Mucosa of gallbladder (tissue), 1 donor: ENCODE measurements around the gene VPS29. TPM values are rescaled to one million over a fixed set of nuclear protein-coding genes. Genes with fewer than 3 reads are reported as not detected.
"Not testable (repeated sequence)": the region's sequence is repeated elsewhere in the genome, so short reads cannot be mapped to it uniquely, and the experiment has no call there.

Experiments
- DNase-seq: peaks from one replicate; pipeline ENCODE4 v3.0.0-alpha.2; 2020; ENCODE audit warnings: low spot score
- total RNA-seq: library from RNA; stranded (reverse); gene quantifications from one replicate; pipeline ENCODE4 v1.2.1, GENCODE V29; 2021
- donor health status: DM: no; HTN: no; CAD: no.

Gene VPS29
- total RNA-seq, 1 donor from 2014 or later = 85.6 TPM

DNA sequence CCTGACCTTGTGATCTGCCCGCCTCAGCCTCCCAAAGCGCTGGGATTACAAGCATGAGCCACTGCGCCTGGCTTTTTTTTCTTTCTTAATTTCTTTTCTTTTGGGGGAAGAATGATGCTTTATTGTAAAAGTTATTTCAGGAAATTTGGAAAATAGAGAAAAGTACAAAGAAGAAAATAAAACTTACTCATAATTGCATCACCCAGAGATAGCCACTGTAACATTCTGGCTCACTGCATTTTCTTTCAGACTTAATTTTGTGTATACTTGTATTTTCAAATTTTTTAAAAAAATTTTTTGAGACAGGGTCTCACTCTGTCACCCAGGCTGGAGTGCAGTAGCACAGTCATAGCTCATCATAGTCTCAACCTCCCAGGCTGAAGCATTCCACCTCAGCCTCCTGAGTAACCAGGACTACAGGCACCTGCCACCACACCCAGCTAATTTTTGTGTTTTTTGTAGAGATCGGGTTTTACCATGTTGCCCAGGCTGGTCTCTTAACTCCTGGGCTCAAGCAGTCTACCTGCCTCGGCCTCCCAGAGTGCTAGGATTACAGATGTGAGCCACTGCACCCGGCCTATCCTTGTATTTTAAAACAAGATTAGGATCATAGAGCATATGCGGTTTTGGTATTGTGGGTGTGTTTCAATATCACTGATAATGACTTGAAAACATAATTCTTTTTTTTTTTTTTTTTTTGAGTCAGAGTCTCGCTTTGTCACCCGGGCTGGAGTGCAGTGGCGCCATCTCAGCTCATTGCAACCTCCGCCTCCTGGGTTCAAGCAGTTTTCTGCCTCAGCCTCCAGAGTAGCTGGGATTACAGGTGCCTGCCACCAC, 19.2 kb upstream of the VPS29 start:
- DNase-seq = not testable (repeated sequence)

DNA sequence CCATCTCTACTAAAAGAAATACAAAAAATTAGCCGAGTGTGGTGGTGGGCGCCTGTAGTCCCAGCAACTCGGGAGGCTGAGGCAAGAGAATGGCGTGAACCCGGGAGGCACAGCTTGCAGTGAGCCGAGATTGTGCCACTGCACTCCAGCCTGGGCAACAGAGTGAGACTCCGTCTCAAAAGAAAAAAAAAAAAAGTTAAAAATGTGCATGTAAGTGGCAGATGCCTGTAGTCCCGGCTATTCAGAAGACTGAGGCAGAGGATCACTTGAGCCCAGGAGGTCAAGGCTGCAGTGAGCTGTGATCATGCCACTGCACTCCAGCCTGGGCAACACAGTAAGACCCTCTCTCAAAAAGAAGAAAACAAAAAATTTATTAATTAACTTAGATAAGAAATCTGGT, 16.1 kb upstream of the VPS29 start:
- not testable (repeated sequence) for DNase-seq

DNA sequence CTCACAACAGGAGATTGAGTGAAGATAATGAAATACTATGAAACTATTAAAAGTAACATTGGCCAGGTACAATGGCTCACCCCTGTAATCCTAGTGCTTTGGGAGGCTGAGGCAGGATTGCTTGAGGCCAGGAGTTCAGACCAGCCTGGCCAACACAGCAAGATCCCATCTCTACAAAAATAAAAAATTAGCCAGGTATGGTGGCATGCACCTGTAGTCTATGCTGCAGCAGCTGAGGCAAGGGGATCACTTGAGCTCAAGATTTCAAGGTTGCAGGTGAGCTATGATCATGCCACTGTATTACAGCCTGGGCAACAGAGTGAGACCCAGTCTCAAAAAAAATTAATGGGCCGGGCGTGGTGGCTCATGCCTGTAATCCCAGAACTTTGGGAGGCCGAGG, 15.1 kb upstream of the VPS29 start:
- no peak for DNase-seq

DNA sequence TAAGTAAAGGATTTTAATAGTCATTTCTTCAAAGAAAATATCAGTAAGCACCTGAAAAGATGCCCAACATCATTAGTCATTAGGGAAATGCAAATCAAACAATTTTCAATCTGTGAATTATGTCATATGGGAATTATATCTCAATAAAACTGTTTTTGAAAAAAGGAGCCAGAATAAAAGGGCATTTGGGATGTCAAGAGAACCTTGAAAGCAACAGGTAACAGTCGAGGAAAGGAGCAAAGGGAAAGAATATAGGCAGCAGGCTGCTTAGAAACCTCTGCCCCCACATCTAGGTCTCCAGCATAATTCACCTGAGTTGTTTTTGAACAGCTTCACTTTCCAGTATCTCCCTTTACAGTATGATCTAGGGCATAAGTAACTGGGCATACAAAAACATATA, 12.5 kb upstream of the VPS29 start:
- no peak for DNase-seq

DNA sequence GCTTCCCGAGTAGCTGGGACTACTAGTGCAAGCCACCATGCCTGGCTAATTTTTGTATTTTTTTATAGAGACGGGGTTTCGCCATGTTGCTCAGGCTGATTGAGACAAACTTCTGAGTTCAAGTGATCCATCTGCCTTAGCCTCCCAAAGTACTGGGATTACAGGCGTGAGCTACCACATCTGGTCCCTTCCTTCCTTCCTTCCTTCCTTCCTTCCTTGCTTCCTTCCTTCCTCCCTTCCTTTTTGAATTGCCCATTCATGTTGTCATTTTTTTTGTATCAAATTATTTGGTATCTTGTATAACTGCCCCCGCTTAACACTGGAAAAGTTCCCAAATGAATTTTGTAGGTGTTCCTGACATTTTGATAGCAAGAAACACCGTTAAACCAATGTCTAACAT, 11.9 kb upstream of the VPS29 start:
- no peak for DNase-seq

DNA sequence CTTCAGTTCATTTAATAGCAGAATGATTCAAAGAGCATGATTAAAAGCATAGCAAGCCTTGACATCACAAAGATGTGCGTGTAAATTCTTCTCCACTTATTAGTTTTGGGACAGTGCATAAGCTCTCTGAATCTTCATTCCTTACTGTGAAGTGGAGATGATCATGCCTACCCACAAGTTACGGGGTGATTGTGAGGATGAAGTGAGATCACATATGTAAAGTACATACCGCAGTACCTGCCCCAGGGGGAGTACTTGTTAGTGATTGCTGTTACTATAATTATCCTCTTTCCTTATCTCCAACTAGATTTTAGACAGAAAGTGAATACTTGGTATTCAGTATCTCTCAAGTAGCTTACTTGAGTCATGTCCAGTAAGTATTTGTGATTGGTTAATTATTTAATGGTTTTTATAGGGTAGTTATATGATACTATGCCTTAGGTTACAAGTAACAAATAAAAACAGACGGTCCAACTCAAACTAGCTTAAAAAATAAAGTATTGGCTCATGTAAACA, 6.2 kb upstream of the VPS29 start:
- DNase-seq = no peak

DNA sequence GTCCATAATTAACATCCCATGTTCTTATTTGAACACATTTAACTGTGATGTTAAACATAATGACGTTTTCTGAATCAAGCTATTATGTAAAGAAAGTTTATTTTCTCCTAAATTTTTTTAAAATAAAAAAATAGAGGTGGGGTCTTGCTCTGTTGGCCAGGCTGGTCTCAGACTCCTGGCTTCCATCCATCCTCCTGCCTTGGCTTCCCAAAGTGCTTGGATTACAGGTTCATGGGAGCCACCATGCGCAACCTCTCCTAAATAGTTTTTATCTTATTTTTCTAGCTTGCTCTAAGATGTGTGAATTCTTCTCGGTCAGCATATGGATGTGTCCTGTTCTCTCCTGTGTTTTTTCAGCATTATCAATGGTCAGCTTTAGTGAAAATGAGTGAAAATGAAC, 3.4 kb upstream of the VPS29 start:
- DNase-seq = no peak

DNA sequence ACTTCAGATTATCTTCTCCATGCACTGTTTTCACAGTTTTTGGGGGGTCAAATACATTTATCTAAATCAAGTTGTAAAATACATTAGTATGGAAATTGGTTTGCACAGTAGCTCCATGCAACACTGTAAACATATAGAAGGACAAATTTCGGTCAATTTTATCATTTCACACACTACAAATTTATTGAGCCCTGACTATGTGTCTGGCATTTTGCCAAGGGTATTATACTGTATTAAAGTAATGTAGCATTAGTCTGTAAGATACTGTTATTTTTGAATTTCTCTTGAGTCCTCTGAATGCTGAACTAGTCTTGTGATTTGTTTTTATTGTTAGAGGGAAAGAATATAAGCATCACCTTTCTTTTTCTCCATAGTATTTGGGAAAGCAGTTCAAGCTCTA, 1.5 kb upstream of the VPS29 start:
- no peak for DNase-seq

DNA sequence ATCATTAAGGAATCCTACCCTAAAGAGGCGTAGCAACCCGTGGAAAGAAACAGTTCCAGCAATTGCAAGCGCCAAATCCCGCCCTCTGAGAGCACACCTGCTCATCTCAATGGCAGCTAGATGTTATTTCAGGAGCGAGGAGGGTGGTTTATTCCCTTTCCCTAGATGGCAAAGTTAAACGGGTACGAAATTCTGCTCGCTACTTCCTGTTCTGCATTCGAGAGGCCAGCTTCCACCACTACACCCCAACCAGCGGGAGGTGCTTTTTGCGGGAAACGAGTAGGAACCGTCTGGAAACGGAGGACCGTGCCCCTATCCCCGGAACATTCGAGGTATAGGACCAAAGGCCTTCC, 536 bp downstream of the VPS29 start:
- DNase-seq = no peak

DNA sequence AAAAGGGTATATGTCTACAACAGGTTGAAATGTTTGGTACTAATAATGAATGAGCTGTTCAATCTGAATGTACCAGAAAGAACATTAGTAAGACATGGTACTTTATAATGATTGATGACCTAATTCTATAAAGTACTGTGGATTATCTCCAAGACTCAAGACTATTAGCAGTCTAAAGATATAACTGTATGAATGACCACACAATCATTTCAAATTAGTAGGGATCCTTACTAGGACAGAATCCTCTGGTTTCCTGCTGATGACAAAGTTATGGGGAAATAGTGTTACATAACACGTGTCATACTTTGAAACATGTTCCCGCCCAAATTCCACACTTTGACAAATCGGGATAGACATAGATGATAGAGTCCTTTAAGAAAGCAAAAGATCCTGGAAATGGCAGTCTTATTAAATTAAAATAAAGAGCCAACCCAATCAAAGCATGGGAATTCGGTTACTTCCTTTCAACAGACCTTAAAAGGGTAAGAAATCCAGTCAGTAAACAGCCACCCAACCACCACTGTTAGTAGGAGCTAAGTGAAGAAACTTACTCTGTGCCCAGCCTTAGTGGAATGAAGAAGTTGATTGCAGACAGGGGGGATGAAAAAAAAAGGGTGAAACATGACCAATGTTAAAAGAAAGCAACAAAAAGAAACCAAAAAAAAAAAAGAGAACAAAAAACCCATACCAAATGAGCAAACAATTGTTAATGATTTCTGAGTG, 2.8 kb downstream of the VPS29 start:
- no peak for DNase-seq

DNA sequence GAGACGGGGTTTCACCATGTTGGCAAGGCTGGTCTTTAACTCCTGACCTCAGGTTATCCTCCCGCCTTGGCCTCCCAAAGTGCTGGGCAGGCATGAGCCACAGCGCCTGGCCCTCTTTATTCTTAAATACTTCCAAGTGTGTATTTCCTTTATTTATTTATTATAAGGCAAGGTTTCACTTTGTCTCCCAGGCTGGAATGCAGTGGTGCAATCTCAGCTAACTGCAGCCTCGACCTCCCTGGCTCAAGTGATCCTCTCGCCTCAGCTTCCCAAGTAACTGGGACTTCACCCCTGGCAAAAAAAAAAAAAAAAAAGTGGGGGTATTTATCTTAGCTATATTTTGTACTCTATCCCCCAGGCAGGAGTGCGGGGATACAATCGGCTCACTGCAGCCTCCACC, 26.5 kb downstream of the VPS29 start:
- DNase-seq = no peak

DNA sequence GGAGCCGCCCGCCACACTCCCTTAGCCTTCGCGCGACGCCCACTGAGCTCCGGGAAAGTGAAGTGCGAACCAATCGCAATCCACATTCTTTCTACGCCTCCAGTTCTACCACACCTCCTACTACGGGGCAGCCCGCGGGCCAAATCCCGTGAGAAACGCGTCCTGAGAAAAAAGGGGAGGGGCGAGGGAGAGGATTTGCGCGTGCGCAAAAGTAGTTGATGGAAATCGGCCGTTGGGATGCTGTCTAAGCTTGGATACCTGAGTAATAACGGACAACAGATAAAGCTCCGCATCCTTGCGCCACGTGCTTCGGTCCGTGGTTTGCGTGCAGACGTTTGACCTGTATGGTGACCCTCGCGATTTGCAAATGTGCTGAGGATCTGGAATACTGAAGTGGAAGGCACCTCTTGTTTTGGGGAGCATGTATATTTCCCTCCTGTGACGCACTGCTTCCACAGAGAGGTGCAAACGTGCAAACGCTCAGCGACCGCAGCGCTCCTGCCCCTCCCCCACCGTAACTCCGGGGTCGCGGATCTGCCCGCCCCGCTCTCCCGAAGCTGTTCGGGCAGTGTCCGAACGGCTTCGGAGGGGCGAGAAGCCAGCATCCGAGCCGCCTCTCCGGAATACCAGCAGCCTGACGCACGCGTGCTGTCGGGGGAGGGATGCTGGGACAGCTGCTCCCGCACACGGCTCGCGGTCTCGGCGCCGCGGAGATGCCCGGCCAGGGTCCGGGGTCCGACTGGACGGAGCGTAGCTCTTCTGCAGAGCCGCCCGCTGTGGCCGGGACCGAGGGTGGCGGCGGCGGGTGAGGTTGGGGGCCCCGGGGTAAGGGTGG, 33.5 kb downstream of the VPS29 start, which contains the start of the genes FAM216A and GPN3:
Gene FAM216A (plus strand): TSS at position 632 of the 835 bp plus-strand sequence. CDS start 31 bp downstream, at position 663.
Gene GPN3 (minus strand): TSS at position 44 of the 835 bp plus-strand sequence. CDS start 54 bp downstream, outside the sequence.
- peak; percentile 98 for DNase-seq

DNA sequence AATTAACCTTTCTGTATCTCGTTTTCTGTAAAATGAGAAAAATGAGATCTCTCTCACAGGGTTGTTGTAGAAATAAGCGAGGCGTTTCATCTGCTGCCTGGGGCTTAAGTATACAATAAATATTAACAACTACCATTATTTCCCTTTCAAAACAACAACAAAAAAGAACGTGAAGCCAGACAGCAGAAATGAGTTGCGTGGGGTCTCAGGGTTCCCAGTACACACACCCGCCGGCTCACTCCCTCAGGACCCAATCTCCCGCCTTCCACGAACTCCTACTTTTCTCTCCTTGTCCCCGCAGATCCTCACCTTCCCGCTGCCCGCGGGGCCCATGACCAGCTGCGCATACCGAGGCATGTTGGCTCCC, 34.1 kb downstream of the VPS29 start:
- DNase-seq = no peak

DNA sequence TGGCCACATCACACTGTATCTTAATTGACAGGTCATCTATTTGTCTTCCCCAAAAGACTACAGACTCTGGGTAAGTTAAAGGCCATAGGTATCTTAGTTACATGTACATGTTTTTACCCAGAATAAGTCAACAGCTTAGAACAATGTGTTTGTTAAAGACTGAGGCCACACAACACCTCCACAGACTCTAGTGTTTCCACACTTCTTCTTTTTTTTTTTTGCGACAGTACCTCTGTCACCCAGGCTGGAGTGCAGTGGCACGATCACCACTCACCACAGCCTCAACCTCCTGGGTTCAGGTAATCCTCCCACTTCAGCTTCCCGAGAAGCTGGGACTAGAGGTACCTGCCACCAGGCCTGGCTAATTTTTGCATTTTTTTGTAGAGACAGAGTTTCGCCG, 35.1 kb downstream of the VPS29 start:
- no peak for DNase-seq

DNA sequence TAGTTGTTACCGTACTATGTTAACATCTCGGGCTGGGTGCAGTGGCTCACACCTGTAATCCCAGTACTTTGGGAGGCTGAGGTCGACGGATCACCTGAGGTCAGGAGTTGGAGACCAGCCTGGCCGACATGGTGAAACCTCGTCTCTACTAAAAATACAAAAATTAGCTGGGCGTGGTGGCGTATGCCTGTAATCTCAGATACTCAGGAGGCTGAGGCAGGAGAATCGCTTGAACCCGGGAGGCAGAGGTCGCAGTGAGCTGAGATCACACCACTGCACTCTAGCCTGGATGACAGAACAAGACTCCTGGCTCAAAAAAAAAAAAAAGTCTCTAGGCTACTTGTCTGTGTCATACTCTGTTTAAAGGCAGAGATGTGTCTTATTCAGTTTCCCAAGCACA, 36.1 kb downstream of the VPS29 start:
- not testable (repeated sequence) for DNase-seq

DNA sequence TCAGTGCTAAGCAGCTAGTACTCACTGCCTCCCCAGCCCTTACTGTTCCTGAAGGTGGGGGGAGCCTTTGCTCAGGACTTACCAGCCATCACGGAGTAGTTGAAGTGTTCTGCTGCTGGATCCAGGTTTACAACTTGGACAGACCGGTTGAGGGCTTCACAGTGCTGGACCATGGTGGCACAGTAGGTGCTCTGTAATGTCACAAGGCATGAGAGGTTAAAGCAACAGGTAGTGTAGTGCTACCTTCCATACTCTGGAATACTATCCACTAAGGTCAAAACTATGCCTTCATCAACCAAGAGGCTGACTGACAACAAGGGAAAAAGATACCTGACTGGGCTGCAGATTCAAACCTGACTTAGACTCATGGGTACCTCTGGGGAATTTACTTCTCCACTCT, 36.9 kb downstream of the VPS29 start:
- DNase-seq = no peak

DNA sequence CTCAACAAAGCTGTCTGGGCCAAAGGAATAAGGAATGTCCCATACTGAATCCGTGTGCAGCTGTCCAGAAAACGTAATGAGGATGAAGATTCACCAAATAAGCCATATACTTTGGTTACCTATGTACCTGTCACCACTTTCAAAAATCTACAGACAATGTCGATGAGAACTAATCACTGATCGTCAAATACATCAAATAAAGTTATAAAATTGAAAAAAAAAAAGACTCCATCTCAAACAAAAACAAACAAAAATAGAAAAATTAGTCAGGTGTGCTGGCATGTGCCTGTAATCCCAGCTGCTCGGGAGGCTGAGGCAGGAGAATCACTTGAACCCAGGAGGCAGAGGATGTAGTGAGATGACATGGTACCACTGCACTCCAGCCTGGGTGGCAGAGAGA, 40.7 kb downstream of the VPS29 start:
- not testable (repeated sequence) for DNase-seq

DNA sequence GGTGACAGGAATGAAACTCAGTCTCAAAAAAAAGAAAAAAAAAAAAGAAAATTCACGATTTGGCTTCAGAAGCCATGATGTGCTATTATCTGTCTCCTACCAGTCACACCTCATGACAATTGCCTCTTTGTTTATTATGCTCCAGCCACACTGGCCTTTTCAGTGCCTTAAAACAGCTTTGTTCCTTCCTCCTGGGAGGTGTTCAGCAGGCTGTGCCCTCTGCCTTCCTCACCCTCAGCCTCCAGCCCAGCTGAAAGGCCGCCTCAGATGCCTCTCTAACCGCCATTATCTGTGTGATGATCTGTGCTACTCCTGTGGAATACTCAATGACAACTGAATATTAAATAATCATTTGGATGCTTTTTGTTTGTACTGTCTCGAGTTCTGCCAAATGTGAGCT, 43.2 kb downstream of the VPS29 start:
- DNase-seq = no peak

DNA sequence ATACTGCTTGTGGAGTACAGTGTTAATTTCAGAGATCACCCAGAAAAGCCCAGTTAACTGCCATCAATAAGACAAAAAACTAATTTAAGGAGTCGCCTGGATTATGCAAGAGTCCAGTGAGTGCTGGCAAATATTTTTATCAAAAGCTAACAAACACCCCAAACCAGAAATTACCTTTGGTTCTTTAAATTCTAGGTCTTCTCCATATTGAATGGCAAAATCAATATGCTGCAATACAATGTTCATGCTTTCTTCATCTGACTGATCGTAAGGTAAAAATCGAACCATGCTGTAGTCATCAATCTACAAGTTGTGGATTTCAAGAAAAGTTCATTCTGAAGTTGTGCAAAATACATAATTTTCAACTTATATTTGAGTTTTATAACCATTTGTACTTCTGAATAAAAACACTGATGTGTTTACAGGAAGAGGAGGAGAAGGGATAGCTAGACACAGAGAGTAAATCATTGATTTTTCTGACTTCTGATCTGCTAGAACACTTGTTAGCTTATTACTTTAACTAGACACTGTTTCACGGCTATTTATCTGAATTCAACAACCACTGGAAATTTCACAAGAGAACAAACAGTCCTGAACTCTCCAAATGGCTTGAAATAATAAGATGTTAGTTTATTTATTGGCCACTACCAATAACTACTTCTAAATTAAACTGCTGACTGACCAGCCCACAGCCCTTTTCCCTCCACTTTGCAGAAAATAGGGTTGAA, 48.2 kb downstream of the VPS29 start:
- no peak for DNase-seq

DNA sequence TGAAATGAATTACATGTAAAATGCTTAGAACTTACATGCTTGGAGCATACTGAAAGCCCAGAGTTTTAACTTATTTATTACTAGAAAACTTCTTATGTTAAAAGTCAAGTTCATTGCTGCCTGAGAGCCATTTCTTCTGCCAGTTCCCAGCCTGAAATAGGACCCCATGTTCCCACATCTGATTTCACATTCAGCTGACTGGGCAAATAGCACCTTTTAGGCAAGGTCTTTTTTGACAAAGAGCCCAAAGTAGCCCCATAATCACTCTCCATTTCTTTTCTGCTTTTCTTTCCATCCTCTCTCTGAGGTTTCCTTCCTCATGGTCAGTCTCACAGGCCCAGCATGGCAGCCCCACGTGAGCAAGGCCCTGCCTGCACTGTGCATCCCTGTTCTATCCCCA, 50.6 kb downstream of the VPS29 start:
- no peak for DNase-seq

DNA sequence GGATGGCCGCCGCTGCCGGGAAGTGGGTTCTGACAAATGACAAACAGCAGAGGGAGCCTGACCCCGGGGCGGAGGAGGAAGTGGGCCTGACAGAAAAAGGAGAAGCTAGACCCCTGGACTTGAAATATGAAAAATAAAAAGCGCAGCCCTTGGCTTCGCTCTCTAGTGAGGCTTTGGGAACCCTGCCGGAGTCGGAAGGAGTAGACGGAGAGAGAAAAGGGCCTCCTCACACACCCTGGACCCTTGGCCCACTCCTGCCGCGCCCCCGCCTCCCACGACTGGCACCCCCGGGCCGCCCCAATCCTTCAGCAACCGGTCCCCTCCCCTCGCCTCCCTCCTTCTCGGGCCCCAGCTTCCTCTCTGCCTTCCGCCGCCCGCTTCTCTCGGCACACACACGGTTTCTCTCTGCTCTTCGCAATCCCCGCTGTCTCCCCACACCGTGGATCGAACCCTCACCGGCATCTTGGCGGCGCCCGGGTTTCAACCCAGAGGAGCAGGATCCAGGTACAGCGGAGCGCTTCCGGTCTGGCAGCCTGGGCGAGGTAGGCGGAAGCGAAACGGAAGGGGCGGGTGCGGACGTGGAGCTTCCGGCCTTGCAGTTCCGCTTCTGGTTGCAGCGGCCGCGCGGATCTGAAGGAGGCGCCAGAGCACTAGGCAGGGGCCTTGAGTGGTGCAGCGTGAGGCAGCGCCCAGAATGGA, 52.0 kb downstream of the VPS29 start, which contains the start of gene ARPC3:
Gene ARPC3 (minus strand): TSS at position 539 of the 699 bp plus-strand sequence. CDS start 77 bp downstream, at position 462.
- peak; percentile 96 for DNase-seq
